GM12865 (cell line): Measurements from ENCODE around the gene LMO2.
A peak's percentile ranks its signal among the peaks of the same experiment; 100 is the strongest.
"Not testable (repeated sequence)": the region's sequence is repeated elsewhere in the genome, so short reads cannot be mapped to it uniquely, and the experiment has no call there.

Source experiments
- DNase-seq: peaks from one replicate; pipeline ENCODE4 v3.0.0; 2010; ENCODE audit warnings: low read depth
- H3K4me3 ChIP-seq: 2 replicates; pipeline ENCODE4 v1.5.1; 2011; ENCODE audit warnings: mild to moderate bottlenecking, low read depth, low read length, control low read depth
- TF ChIP-seq, protein P1 (sequence below): IDR thresholded peaks from 2 replicates; pipeline ENCODE4 v1.5.1; 2011; ENCODE audit warnings: low read length, control low read depth, low read depth, inconsistent platforms; ENCODE audit not compliant: insufficient read depth; ENCODE audit errors: missing control alignments

LMO2 gene

DNA sequence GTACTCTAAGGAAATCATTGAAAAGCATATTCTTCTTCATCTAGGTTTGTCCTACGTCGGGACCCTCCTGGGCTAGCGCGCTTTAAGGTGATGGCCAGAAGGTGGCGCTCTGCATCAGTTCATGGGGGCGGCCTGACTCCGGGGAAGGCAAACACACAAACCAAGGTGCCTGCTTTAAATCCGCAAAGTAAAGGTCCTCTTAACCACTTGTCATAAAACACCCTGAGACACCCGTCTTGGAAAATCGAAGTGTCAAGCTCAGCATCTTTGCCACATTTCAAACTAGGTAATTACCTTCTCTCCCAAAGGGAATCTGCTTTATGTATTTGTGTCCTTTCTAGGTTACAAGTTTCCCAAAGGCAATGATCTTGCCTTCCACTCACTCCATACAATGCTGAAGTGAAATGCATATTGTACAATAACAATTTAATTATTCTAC is 33.9 kb downstream of the LMO2 start:
- H3K4me3 ChIP-seq, result no peak overlapping the region
- TF ChIP-seq, protein P1, sequence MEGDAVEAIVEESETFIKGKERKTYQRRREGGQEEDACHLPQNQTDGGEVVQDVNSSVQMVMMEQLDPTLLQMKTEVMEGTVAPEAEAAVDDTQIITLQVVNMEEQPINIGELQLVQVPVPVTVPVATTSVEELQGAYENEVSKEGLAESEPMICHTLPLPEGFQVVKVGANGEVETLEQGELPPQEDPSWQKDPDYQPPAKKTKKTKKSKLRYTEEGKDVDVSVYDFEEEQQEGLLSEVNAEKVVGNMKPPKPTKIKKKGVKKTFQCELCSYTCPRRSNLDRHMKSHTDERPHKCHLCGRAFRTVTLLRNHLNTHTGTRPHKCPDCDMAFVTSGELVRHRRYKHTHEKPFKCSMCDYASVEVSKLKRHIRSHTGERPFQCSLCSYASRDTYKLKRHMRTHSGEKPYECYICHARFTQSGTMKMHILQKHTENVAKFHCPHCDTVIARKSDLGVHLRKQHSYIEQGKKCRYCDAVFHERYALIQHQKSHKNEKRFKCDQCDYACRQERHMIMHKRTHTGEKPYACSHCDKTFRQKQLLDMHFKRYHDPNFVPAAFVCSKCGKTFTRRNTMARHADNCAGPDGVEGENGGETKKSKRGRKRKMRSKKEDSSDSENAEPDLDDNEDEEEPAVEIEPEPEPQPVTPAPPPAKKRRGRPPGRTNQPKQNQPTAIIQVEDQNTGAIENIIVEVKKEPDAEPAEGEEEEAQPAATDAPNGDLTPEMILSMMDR, result peak; percentile 86
- DNase-seq, result peak; percentile 83

DNA sequence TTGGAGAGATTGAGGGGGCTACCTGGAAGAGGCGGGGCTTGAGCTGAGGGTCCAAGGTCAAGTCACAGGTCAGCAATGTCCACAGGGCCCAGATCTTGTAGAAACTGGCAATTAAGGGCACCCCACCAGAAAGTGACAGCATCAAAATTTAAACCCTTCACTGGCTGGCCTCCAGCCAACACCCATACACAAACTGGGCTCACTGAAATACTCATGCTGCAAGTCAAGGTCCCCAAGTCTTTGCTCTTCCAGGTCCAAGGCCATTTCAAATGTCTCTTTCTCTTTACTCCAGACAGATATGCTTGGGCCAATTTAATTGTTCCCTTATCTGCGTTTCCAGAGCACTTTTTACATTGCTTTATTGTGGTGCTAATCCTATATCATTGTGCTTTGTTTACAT is 36.4 kb downstream of the LMO2 start:
- no peak for DNase-seq
- TF ChIP-seq, protein P1, result no peak
- no peak overlapping the region for H3K4me3 ChIP-seq

DNA sequence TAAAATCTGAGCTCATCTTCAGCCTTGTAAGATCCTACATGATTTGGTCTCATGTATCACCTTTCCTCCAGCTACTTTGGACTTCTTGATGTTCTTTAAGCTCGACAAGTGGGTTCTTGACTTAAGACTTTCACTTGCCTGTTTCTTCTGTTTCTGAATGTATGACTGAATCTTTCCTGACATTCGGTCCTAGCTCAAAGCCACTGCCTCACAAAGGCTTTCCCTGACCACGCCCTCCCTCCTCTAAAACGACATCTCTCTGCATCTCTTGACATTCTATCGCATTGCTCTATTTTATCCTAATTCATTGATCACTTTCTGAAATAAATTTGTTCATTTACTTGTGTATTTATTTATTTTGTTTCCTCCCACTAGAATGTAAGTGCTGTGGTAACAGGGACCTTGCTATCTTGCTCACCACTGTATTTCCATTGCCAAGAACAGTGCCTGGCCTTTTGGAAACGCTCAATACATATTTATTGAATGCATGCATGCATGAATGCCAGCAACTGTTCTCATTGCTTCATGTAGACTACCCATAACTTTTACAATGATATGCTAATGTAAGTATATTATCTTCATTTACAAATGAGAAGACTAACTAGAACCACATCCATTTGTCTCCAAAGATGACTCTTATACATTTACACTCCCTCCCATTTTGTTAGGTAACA is 43.0 kb downstream of the LMO2 start:
- DNase-seq, result no peak
- TF ChIP-seq, protein P1, result no peak
- no peak overlapping the region for H3K4me3 ChIP-seq

DNA sequence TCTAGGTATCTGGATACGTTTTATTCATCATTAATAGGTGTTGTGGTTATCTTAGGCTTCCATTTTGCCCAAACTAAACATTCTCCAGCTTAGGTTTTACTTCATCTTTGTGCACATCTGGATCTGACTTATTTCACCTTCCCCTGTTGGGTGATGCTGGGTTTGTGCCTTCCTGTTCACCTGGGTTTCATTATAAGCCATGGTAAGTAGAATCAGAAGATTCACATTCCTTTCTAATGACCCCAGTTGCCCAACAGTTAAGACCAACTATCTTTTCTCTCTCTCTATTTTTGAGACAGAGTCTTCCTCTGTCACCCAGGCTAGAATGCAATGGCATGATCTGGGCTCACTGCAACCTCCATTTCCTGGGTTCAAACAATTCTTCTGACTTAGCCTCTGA is 44.6 kb downstream of the LMO2 start:
- TF ChIP-seq, protein P1, result no peak
- H3K4me3 ChIP-seq, result no peak overlapping the region
- DNase-seq, result no peak

DNA sequence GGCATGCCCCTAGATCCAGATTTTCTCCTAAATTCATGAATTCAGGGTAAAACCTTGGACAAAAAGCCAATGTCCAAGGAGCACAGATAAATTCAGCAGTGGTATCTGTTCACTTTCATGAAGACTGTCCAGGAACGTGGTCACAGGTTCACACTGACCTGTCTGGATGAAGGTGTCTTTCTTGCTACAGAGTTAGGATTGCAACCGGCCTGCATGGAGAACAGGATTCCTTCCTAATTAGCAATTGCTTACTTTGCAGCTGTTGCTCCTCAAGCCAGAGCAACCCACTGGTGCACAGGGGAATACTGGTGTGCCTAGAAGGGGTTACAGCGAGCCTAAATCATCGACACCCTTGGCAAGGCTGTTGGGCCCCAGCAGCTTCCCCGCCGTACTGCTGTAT is 47.6 kb downstream of the LMO2 start:
- H3K4me3 ChIP-seq, result no peak overlapping the region
- TF ChIP-seq, protein P1, result no peak
- DNase-seq, result no peak

DNA sequence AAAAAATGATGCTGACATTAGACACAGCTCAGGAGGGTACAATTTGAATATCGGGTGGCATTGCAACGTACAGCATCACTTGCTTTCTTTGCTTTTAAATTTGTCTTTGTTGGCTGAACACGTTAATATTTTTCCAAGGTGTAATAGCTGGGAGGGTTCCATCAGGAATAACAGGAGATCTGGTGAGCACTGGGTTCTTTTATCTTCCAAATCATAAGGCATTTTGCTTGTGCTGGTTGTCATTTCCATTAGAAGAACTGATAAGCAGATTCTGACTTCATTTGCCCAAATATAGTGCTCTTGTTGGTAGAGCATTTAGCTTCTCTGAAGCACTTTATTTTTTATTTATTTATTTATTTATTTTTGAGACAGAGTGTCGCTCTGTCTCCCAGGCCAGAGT is 48.9 kb downstream of the LMO2 start:
- TF ChIP-seq, protein P1, result no peak
- no peak overlapping the region for H3K4me3 ChIP-seq
- no peak for DNase-seq

DNA sequence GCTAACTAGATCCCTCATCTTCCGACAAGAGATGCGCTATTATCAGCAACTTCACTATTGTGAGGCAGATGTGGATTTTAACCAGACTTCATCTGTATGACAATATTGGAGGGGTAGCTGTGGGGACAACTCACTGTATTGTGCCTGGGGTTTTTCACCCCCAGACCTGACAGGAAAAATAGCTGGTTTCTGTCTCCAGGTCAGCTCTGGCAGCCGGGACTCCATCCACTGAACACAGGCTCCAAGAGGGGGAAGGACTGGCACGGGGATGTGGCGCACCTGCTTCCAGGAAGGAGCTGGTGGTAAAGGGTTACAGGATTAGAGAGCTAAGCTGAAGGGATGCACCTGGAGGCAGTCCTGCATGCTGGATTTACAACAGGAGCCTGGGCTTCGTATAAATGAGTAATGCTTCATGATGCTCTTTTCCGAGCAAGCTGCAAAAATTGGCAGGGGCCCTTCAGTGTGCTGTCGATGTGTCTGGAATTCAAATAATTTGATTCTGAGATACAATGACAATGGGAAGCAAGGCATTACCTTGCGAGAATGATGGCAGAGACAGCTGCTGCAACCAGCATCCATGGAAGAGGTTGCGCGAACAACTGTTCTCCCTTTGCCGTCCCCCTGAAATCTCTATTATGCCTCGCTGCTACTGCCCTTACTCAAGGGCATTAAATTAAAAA is 49.5 kb downstream of the LMO2 start:
- TF ChIP-seq, protein P1, result no peak
- H3K4me3 ChIP-seq, result no peak overlapping the region
- DNase-seq, result no peak

DNA sequence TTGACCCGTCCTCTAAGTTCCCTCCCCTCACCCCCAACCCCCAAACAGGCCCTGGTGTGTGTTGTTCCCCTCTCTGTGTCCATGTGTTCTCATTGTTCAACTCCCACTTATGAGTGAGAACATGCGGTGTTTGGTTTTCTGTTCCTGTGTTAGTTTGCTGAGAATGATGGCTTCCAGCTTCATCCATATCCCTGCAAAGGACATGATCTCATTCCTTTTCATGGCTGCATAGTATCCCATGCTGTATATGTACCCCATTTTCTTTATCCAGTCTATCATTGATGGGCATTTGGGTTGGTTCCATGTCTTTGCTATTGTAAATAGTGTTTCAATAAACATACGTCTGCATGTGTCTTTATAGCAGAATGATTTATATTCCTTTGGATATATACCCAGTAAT is 53.6 kb downstream of the LMO2 start:
- not testable (repeated sequence) for H3K4me3 ChIP-seq, DNase-seq

DNA sequence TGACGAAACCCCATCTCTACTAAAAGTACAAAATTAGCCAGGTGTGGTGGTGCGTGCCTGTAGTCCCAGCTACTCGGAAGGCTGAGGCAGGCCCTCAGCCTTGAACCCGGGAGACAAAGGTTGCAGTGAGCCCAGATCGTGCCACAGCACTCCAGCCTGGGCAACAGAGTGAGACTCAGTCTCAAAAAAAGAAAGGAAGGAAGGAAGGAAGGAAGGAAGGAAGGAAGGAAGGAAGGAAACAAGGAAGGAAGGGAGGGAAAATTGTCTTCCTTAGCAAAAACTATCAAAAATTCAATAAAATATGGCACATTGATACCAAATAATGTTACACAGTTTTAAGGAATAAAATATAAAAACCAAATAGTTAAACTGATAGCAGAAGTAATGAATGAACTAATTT is 54.5 kb downstream of the LMO2 start:
- not testable (repeated sequence) for DNase-seq, H3K4me3 ChIP-seq
